ENCODE results near the gene NDUFB1.

DNA sequence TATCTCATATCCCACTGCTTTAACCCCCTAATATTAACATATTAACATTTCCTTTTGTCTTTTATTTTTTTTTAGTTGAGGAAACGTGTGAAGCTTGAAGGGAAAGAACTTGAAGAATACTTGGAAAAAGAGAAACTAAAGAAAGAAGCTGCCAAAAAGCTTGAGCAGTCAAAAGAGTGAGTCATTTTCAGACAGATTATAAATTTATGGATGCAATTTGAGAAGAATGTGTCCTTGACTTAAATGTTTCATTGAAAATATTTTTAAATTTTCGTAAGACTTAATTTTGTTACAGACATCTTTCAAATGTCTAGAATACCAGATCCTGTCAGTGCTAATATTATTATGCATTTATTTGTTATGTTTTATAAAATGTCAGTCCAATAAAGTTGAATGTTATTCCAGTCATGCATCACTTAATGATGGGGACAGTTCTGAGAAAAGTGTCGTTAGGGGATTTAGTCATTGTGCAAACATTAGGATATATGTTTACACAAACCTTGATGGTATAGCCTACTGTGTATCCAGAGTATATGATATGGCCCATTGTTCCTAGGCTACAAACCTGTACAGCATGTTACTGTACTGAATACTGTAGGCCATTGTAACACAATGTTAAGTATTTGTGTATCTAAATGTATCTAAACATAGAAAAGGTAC is 32.9 kb upstream of the NDUFB1 start:
- TF ChIP-seq, protein P1, sequence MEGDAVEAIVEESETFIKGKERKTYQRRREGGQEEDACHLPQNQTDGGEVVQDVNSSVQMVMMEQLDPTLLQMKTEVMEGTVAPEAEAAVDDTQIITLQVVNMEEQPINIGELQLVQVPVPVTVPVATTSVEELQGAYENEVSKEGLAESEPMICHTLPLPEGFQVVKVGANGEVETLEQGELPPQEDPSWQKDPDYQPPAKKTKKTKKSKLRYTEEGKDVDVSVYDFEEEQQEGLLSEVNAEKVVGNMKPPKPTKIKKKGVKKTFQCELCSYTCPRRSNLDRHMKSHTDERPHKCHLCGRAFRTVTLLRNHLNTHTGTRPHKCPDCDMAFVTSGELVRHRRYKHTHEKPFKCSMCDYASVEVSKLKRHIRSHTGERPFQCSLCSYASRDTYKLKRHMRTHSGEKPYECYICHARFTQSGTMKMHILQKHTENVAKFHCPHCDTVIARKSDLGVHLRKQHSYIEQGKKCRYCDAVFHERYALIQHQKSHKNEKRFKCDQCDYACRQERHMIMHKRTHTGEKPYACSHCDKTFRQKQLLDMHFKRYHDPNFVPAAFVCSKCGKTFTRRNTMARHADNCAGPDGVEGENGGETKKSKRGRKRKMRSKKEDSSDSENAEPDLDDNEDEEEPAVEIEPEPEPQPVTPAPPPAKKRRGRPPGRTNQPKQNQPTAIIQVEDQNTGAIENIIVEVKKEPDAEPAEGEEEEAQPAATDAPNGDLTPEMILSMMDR (IDR thresholded peaks at IDR 0.05): no peak
- TF ChIP-seq ZFX (IDR thresholded peaks at IDR 0.05; ENCODE audit: borderline replicate concordance): no peak

Data from 22Rv1 (cell line).